Tibial nerve (tissue), 4 donors: ENCODE measurements around the gene BACE2. TPM values are rescaled to one million over a fixed set of nuclear protein-coding genes. Genes with fewer than 3 reads are reported as not detected.
"Not testable (repeated sequence)": the region's sequence is repeated elsewhere in the genome, so short reads cannot be mapped to it uniquely, and the experiment has no call there.

Experiments used
- DNase-seq, 2 donors: peaks; one replicate each; pipeline ENCODE4 v3.0.0-alpha.2; 2019; ENCODE audit warnings: low spot score in 2 of 2
- H3K27ac ChIP-seq, 4 donors: fragments of 200-600 bp; sonication (generic) in 3 of 4; one replicate each; pipeline ENCODE4 v1.5.1; 2017 to 2019; ENCODE audit warnings: mild to moderate bottlenecking in 1 of 4
- H3K27me3 ChIP-seq, 2 donors: fragments of 200-600 bp; sonication (generic) in 1 of 2; one replicate each; pipeline versions ENCODE4 v1.5.1 to v1.6.0; 2017 to 2019
- H3K36me3 ChIP-seq, 3 donors: fragments of 200-600 bp; sonication (generic); one replicate each; pipeline ENCODE4 v1.5.1; 2018 to 2019
- H3K4me1 ChIP-seq, 4 donors: fragments of 200-600 bp; sonication (generic) in 3 of 4; one replicate each; pipeline ENCODE4 v1.5.1; 2017 to 2019
- H3K4me3 ChIP-seq, 4 donors: fragments of 200-600 bp; sonication (generic) in 3 of 4; one replicate each; pipeline ENCODE4 v1.5.1; 2017 to 2019; ENCODE audit warnings: mild to moderate bottlenecking in 1 of 4, moderate library complexity in 1 of 4
- H3K9me3 ChIP-seq, 4 donors: fragments of 200-600 bp; sonication (generic) in 3 of 4; one replicate each; pipeline ENCODE4 v1.5.1; 2017 to 2019
- EP300 ChIP-seq, 2 donors: sonication (generic); formaldehyde crosslinking; IDR thresholded peaks; one replicate each; pipeline ENCODE4 v1.6.1; 2017; ENCODE audit warnings: antibody characterized with exemption in 2 of 2, mild to moderate bottlenecking in 1 of 2
- POLR2A ChIP-seq, 2 donors: fragments of 450-650 bp; IDR thresholded peaks; one replicate each; pipeline ENCODE4 v1.6.1; 2017; ENCODE audit warnings: antibody characterized with exemption in 2 of 2, mild to moderate bottlenecking in 2 of 2, moderate library complexity in 2 of 2
- WGBS, 2 donors: methylation state at CpG; one replicate each; pipeline ENCODE4 v1.1.5; 2018; 5-methylcytosine and 5-hydroxymethylcytosine counted together
- total RNA-seq, 4 donors: library from RNA; depleted of rRNA; stranded (reverse); fragments of >200 nt; gene quantifications; one replicate each; pipeline ENCODE4 v1.1.0, GENCODE V29; 2016
- TF ChIP-seq, protein P1 (sequence below), 5 experiments: fragments of 200-600 bp in 3 of 5; fragments of 450-650 bp in 2 of 5; sonication (generic) in 3 of 5; IDR thresholded peaks; one replicate each; pipeline ENCODE4 v1.5.1; 2016 to 2019; ENCODE audit warnings: antibody characterized with exemption in 5 of 5, mild to moderate bottlenecking in 3 of 5, moderate library complexity in 2 of 5

Gene BACE2
- total RNA-seq, 4 donors from 2014 or later = 69.5 to 96.9 (median 79.2) TPM

GRCh38 chr21:41195311-41195710, 27.4 kb downstream of the BACE2 start:
- WGBS, 2 donors = 89 to 92% methylated on average over 5 of the region's 5 CpGs
- DNase-seq = no peak

DNA sequence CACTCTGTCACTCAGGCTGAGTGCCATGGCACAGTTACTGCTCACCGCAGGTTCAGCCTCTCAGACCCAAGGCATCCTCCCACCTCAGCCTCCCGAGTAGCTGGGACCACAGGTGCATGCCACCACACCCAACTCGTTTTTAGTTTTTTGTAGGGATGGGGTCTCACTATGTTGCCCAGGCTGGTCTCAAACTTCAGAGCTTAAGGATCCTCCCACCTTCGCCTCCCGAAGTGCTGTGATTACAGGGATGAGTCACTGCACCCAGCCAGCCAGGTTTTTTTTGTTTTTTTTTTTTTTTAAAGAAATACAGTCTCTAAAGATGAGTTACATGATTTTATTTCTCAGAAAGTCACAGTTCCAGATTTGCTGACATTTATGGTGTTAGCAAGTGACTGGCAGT, 29.0 kb downstream of the BACE2 start:
- Histone ChIP-seq H3K4me1 (peaks cover 0 to 13% (median 0%) of the 10 kb centered on the region in 4 donors), H3K4me3 (no peak overlapping the region), H3K27ac (no peak overlapping the region), H3K27me3 (no peaks in the 10 kb centered on the region), H3K36me3 (peaks cover 0 to 10% (median 0%) of the 10 kb centered on the region in 3 donors), H3K9me3 (no peaks in the 10 kb centered on the region)
- 65 to 67% methylated on average over 5 of the region's 5 CpGs for WGBS, 2 donors
- TF ChIP-seq, protein P1, sequence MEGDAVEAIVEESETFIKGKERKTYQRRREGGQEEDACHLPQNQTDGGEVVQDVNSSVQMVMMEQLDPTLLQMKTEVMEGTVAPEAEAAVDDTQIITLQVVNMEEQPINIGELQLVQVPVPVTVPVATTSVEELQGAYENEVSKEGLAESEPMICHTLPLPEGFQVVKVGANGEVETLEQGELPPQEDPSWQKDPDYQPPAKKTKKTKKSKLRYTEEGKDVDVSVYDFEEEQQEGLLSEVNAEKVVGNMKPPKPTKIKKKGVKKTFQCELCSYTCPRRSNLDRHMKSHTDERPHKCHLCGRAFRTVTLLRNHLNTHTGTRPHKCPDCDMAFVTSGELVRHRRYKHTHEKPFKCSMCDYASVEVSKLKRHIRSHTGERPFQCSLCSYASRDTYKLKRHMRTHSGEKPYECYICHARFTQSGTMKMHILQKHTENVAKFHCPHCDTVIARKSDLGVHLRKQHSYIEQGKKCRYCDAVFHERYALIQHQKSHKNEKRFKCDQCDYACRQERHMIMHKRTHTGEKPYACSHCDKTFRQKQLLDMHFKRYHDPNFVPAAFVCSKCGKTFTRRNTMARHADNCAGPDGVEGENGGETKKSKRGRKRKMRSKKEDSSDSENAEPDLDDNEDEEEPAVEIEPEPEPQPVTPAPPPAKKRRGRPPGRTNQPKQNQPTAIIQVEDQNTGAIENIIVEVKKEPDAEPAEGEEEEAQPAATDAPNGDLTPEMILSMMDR (IDR thresholded peaks at IDR 0.05) = no peak
- TF ChIP-seq POLR2A (IDR thresholded peaks at IDR 0.05) (no peak), EP300 (IDR thresholded peaks at IDR 0.05) (no peak)
- DNase-seq = no peak

More at GRCh38 chr21:41195311-41195710, 27.4 kb downstream of the BACE2 start:
- Histone ChIP-seq H3K27me3 (no peaks in the 10 kb centered on the region), H3K4me3 (no peak overlapping the region), H3K9me3 (no peaks in the 10 kb centered on the region), H3K27ac (no peak overlapping the region), H3K4me1 (peaks cover 0 to 13% (median 0%) of the 10 kb centered on the region in 4 donors), H3K36me3 (no peaks in the 10 kb centered on the region)
- no peak for TF ChIP-seq EP300 (IDR thresholded peaks at IDR 0.05)
- no peak for TF ChIP-seq POLR2A (IDR thresholded peaks at IDR 0.05)
- TF ChIP-seq, protein P1 (IDR thresholded peaks at IDR 0.05) = no peak

- H3K9me3 ChIP-seq = no peaks in the 10 kb centered on the region
- DNase-seq = no peak
- peaks cover 0 to 10% (median 0%) of the 10 kb centered on the region in 3 donors for H3K36me3 ChIP-seq
- 90 to 92% methylated on average over 2 of the region's 2 CpGs for WGBS, 2 donors
- TF ChIP-seq EP300 (IDR thresholded peaks at IDR 0.05) (no peak), POLR2A (IDR thresholded peaks at IDR 0.05) (no peak)
- TF ChIP-seq, protein P1 (IDR thresholded peaks at IDR 0.05) = no peak
- H3K4me1 ChIP-seq = peaks cover 0 to 13% (median 0%) of the 10 kb centered on the region in 4 donors
- H3K4me3 ChIP-seq = no peak overlapping the region
- H3K27me3 ChIP-seq = no peaks in the 10 kb centered on the region
- no peak overlapping the region for H3K27ac ChIP-seq
Measured at GRCh38 chr21:41197582-41197981, 29.6 kb downstream of the BACE2 start.

- not testable (repeated sequence) for H3K27me3 ChIP-seq, H3K36me3 ChIP-seq, H3K9me3 ChIP-seq, H3K27ac ChIP-seq, DNase-seq, H3K4me3 ChIP-seq
- H3K4me1 ChIP-seq = peaks cover 0 to 13% (median 0%) of the 10 kb centered on the region in 4 donors
- 72 to 78% methylated on average over 5 of the region's 5 CpGs for WGBS, 2 donors
Measured at GRCh38 chr21:41198647-41199046, 30.7 kb downstream of the BACE2 start.

GRCh38 chr21:41199123-41199522, 31.2 kb downstream of the BACE2 start:
- no peak overlapping the region for H3K4me3 ChIP-seq
- peaks cover 0 to 10% (median 0%) of the 10 kb centered on the region in 3 donors for H3K36me3 ChIP-seq
- H3K27me3 ChIP-seq = no peaks in the 10 kb centered on the region
- WGBS, 2 donors = 81 to 89% methylated on average over 10 of the region's 10 CpGs
- H3K9me3 ChIP-seq = no peaks in the 10 kb centered on the region
- H3K4me1 ChIP-seq = peaks cover 0 to 13% (median 0%) of the 10 kb centered on the region in 4 donors
- no peak overlapping the region for H3K27ac ChIP-seq
- TF ChIP-seq EP300 (IDR thresholded peaks at IDR 0.05) (no peak), POLR2A (IDR thresholded peaks at IDR 0.05) (no peak)
- TF ChIP-seq, protein P1 (IDR thresholded peaks at IDR 0.05) = no peak
- no peak for DNase-seq

DNA sequence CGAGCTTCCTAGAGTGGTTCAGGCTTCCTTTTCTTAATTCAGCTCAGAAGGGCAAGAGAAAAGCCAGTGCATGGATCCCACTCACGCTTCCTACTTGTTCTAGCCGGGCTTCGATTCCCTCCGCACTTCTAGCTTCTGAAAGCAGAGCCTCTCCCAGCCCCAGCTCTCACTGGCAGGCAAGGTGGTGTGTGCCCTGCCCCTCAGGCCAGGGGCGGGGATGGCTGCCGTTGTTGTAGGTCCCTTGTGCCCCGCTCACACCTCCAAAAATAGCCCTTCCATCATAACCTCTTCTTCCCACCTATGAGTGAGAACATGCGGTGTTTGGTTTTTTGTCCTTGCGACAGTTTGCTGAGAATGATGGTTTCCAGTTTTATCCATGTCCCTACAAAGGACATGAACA, 31.6 kb downstream of the BACE2 start:
- no peak for DNase-seq
- TF ChIP-seq, protein P1 (IDR thresholded peaks at IDR 0.05) = no peak
- TF ChIP-seq EP300 (IDR thresholded peaks at IDR 0.05) (no peak), POLR2A (IDR thresholded peaks at IDR 0.05) (no peak)
- 82 to 83% methylated on average over 10 of the region's 10 CpGs for whole genome bisulfite sequencing, 2 donors

More for the DNA sequence above, 31.6 kb downstream of the BACE2 start:
- Histone ChIP-seq H3K4me3 (no peak overlapping the region), H3K36me3 (peaks cover 0 to 10% (median 0%) of the 10 kb centered on the region in 3 donors), H3K27ac (no peak overlapping the region), H3K9me3 (no peaks in the 10 kb centered on the region), H3K27me3 (no peaks in the 10 kb centered on the region), H3K4me1 (peaks cover 0 to 13% (median 0%) of the 10 kb centered on the region in 4 donors)
